H1 (cell line): ENCODE data around the gene CAB39L. TPM values are rescaled to one million over a fixed set of nuclear protein-coding genes. Genes with fewer than 3 reads are reported as not detected.

Experiments
- BRCA1 ChIP-seq: IDR thresholded peaks from 2 replicates; pipeline ENCODE4 v1.6.1; 2012; ENCODE audit warnings: low read depth, low read length, improper control_type of control experiment
- CEBPB ChIP-seq: IDR thresholded peaks from 2 replicates; pipeline ENCODE4 v1.6.1; 2012; ENCODE audit warnings: low read depth, low read length
- JUND ChIP-seq: IDR thresholded peaks from 2 replicates; pipeline ENCODE4 v1.6.1; 2011; ENCODE audit warnings: mild to moderate bottlenecking, improper control_type of control experiment, low read length
- NRF1 ChIP-seq: IDR thresholded peaks from 2 replicates; pipeline ENCODE4 v1.6.1; 2011; ENCODE audit warnings: mild to moderate bottlenecking, low read depth, low read length, improper control_type of control experiment
- SRF ChIP-seq: IDR thresholded peaks from 2 replicates; pipeline ENCODE4 v1.6.1; 2011; ENCODE audit warnings: mild to moderate bottlenecking, low read depth, low read length, moderate library complexity
- TCF12 ChIP-seq: IDR thresholded peaks from 2 replicates; pipeline ENCODE4 v1.6.1; 2011; ENCODE audit warnings: low read depth, mild to moderate bottlenecking, low read length
- polyA plus RNA-seq, 7 experiments: library from polyadenylated mRNA; depleted of rRNA in 3 of 7; stranded (reverse) in 5 of 7; unstranded in 2 of 7; fragments of >200 nt in 5 of 7; fragments of 200-250 nt in 2 of 7; gene quantifications; 1 replicate in 5 of 7; 2 replicates in 1 of 7; 4 replicates in 1 of 7; pipeline versions ENCODE4 v1.2.1 to v1.2.3, GENCODE V29; 2011 to 2013; ENCODE audit warnings: missing spikeins in 2 of 7, mixed read lengths in 2 of 7
- total RNA-seq: library from RNA; stranded (reverse); fragmentation: NEBNext Ultra II Directional; extraction: Animal tissue kit (Norgen Biotek cat#: 25700); gene quantifications from 2 replicates; pipeline ENCODE4 v1.2.1, GENCODE V29; 2021
- TF ChIP-seq, protein P1 (sequence below): fragments of 300-600 bp; sonication (generic); IDR thresholded peaks from 2 replicates; pipeline ENCODE4 v1.7.1; 2012; ENCODE audit warnings: low read length, moderate library complexity, mild to moderate bottlenecking, inconsistent platforms; ENCODE audit not compliant: insufficient replicate concordance

Gene CAB39L
- total and polyA plus RNA-seq, 2 of the 8 experiments (the other 6 are each of a cell fraction or from before 2014, with no cell fraction given) = 2.5 to 4.8 TPM

GRCh38 chr13:49315036-49315565 is 128.8 kb downstream of the CAB39L start (continued):
- TF ChIP-seq, protein P1, sequence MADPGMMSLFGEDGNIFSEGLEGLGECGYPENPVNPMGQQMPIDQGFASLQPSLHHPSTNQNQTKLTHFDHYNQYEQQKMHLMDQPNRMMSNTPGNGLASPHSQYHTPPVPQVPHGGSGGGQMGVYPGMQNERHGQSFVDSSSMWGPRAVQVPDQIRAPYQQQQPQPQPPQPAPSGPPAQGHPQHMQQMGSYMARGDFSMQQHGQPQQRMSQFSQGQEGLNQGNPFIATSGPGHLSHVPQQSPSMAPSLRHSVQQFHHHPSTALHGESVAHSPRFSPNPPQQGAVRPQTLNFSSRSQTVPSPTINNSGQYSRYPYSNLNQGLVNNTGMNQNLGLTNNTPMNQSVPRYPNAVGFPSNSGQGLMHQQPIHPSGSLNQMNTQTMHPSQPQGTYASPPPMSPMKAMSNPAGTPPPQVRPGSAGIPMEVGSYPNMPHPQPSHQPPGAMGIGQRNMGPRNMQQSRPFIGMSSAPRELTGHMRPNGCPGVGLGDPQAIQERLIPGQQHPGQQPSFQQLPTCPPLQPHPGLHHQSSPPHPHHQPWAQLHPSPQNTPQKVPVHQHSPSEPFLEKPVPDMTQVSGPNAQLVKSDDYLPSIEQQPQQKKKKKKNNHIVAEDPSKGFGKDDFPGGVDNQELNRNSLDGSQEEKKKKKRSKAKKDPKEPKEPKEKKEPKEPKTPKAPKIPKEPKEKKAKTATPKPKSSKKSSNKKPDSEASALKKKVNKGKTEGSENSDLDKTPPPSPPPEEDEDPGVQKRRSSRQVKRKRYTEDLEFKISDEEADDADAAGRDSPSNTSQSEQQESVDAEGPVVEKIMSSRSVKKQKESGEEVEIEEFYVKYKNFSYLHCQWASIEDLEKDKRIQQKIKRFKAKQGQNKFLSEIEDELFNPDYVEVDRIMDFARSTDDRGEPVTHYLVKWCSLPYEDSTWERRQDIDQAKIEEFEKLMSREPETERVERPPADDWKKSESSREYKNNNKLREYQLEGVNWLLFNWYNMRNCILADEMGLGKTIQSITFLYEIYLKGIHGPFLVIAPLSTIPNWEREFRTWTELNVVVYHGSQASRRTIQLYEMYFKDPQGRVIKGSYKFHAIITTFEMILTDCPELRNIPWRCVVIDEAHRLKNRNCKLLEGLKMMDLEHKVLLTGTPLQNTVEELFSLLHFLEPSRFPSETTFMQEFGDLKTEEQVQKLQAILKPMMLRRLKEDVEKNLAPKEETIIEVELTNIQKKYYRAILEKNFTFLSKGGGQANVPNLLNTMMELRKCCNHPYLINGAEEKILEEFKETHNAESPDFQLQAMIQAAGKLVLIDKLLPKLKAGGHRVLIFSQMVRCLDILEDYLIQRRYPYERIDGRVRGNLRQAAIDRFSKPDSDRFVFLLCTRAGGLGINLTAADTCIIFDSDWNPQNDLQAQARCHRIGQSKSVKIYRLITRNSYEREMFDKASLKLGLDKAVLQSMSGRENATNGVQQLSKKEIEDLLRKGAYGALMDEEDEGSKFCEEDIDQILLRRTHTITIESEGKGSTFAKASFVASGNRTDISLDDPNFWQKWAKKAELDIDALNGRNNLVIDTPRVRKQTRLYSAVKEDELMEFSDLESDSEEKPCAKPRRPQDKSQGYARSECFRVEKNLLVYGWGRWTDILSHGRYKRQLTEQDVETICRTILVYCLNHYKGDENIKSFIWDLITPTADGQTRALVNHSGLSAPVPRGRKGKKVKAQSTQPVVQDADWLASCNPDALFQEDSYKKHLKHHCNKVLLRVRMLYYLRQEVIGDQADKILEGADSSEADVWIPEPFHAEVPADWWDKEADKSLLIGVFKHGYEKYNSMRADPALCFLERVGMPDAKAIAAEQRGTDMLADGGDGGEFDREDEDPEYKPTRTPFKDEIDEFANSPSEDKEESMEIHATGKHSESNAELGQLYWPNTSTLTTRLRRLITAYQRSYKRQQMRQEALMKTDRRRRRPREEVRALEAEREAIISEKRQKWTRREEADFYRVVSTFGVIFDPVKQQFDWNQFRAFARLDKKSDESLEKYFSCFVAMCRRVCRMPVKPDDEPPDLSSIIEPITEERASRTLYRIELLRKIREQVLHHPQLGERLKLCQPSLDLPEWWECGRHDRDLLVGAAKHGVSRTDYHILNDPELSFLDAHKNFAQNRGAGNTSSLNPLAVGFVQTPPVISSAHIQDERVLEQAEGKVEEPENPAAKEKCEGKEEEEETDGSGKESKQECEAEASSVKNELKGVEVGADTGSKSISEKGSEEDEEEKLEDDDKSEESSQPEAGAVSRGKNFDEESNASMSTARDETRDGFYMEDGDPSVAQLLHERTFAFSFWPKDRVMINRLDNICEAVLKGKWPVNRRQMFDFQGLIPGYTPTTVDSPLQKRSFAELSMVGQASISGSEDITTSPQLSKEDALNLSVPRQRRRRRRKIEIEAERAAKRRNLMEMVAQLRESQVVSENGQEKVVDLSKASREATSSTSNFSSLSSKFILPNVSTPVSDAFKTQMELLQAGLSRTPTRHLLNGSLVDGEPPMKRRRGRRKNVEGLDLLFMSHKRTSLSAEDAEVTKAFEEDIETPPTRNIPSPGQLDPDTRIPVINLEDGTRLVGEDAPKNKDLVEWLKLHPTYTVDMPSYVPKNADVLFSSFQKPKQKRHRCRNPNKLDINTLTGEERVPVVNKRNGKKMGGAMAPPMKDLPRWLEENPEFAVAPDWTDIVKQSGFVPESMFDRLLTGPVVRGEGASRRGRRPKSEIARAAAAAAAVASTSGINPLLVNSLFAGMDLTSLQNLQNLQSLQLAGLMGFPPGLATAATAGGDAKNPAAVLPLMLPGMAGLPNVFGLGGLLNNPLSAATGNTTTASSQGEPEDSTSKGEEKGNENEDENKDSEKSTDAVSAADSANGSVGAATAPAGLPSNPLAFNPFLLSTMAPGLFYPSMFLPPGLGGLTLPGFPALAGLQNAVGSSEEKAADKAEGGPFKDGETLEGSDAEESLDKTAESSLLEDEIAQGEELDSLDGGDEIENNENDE = no peak
- TF ChIP-seq TCF12 (no peak), JUND (no peak), BRCA1 (no peak), NRF1 (no peak), SRF (no peak), CEBPB (no peak)
